Smooth muscle cell (in vitro differentiated cells): Measurements from ENCODE around the gene DAND5. TPM values are rescaled to one million over a fixed set of nuclear protein-coding genes. Genes with fewer than 3 reads are reported as not detected.

ENCODE experiments used
- DNase-seq: peaks from one replicate; lab custom pipeline; 2025; ENCODE audit not compliant: unreplicated experiment; lab: John Stamatoyannopoulos, UW
- H2AFZ ChIP-seq: fragments of 200-600 bp; sonication (generic); 2 replicates; pipeline ENCODE4 v1.6.0; 2016; ENCODE audit warnings: antibody characterized with exemption, low read depth, mild to moderate bottlenecking
- H3F3A ChIP-seq: fragments of 200-600 bp; sonication (generic); 2 replicates; pipeline ENCODE4 v1.6.0; 2017; ENCODE audit warnings: antibody characterized with exemption, low read depth
- H3K27ac ChIP-seq: fragments of 200-600 bp; sonication (generic); 2 replicates; pipeline ENCODE4 v1.5.1; 2016; ENCODE audit warnings: low read depth, mild to moderate bottlenecking
- H3K27me3 ChIP-seq: fragments of 200-600 bp; sonication (generic); 2 replicates; pipeline ENCODE4 v1.6.1; 2016; ENCODE audit warnings: low read depth, mild to moderate bottlenecking
- H3K36me3 ChIP-seq: fragments of 200-600 bp; sonication (generic); 2 replicates; pipeline ENCODE4 v1.5.1; 2016; ENCODE audit warnings: low read depth
- H3K4me1 ChIP-seq: fragments of 200-600 bp; sonication (generic); 2 replicates; pipeline ENCODE4 v1.5.1; 2016; ENCODE audit warnings: low read depth
- H3K4me2 ChIP-seq: fragments of 200-600 bp; sonication (generic); 2 replicates; pipeline ENCODE4 v1.6.0; 2016; ENCODE audit warnings: mild to moderate bottlenecking
- H3K4me3 ChIP-seq: fragments of 200-600 bp; sonication (generic); 2 replicates; pipeline ENCODE4 v1.5.1; 2016; ENCODE audit warnings: mild to moderate bottlenecking
- H3K79me2 ChIP-seq: fragments of 200-600 bp; sonication (generic); 2 replicates; pipeline ENCODE4 v1.6.0; 2016; ENCODE audit warnings: low read depth, mild to moderate bottlenecking
- H3K9ac ChIP-seq: fragments of 200-600 bp; sonication (generic); 2 replicates; pipeline ENCODE4 v1.6.0; 2016; ENCODE audit warnings: low read depth
- H3K9me3 ChIP-seq: fragments of 200-600 bp; sonication (generic); replicated peaks from 2 replicates; pipeline ENCODE4 v1.5.1; 2016; ENCODE audit warnings: low read depth
- H4K20me1 ChIP-seq: fragments of 200-600 bp; sonication (generic); 2 replicates; pipeline ENCODE4 v1.6.0; 2016; ENCODE audit warnings: low read depth
- CTCF ChIP-seq: fragments of 200-600 bp; sonication (generic); IDR thresholded peaks from 2 replicates; pipeline ENCODE4 v1.5.1; 2017; ENCODE audit warnings: borderline replicate concordance, mild to moderate bottlenecking, antibody characterized with exemption; ENCODE audit not compliant: insufficient read depth, poor library complexity, severe bottlenecking
- WGBS: methylation state at CpG from one replicate; pipeline ENCODE4 v1.1.7; 2016; ENCODE audit warnings: low lambda C conversion rate; 5-methylcytosine and 5-hydroxymethylcytosine counted together
- polyA plus RNA-seq: library from polyadenylated mRNA; unstranded; fragments of >200 nt; fragmentation: Nextera tagmentation; extraction: Ambion mirVana; gene quantifications from 2 replicates; pipeline ENCODE4 v1.2.1, GENCODE V29; 2016
- total RNA-seq: library from RNA; depleted of rRNA; stranded (reverse); fragments of >200 nt; gene quantifications from 2 replicates; pipeline ENCODE4 v1.2.3, GENCODE V29; 2014

Gene DAND5
- total and polyA plus RNA-seq, 2 experiments from 2014 or later, result not detected

DNA sequence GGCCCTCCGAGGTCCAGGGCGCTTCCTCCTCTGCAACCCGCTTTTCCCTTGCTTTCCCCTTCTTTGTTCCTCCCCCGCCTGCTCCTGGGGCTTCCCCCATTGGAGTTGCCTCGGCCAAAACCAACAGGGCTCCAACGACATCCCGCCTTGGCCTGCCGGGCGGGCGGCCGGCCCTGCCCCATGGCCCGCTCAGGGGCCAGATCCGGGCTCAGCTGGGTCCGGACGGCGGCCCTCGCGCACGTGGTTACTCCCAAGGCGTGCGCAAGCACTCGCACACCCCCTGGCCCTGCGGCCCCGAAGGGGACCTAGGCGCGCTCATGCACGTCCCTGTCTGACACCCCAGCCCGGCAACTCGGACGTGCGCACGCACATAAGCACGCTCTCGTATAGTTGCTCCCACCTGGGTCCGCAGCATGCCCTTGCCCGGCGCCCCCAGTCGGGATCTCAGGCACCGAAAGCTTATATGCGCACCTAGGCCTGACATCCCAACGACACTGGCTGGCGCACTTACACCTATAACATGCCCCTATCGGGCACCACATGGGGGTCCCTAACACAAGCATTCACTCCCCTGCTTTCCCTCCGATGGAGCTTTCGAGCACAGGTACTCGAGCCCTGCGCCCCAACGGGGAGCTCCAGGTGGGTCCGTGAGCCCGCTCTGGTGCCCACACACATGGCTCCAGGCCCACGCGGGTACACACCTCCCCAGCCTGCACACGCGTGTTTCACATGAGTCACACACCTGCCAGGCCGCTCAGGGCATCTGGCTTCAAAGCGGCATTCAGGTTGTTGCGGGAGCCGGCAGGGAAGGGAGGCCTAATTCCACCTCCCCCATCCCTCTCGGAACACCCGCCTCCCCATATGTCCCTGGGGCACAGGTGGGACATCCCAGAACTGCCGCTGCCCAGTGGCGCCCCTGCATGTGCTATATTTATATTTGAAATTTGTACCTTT, 40.9 kb downstream of the DAND5 start:
- 8% methylated on average over 59 of the region's 62 CpGs for WGBS
- H4K20me1 ChIP-seq, result peaks cover 94% of the 10 kb centered on the region
- H3K79me2 ChIP-seq, result no peaks in the 10 kb centered on the region

GRCh38 chr19:13010992-13011652, 41.7 kb downstream of the DAND5 start:
- H3K79me2 ChIP-seq, result no peaks in the 10 kb centered on the region
- H3K36me3 ChIP-seq, result no peaks in the 10 kb centered on the region
- no peaks in the 10 kb centered on the region for H3K9me3 ChIP-seq
- no peak for TF ChIP-seq CTCF
- peaks cover 16% of the 10 kb centered on the region for H3K4me1 ChIP-seq
- no peak overlapping the region for H2AFZ ChIP-seq
- H3K27ac ChIP-seq, result no peak overlapping the region
- no peak for DNase-seq
- H3K4me3 ChIP-seq, result no peak overlapping the region
- peaks cover 97% of the 10 kb centered on the region for H4K20me1 ChIP-seq
- no peak overlapping the region for H3K9ac ChIP-seq
- WGBS, result 9% methylated on average over 33 of the region's 39 CpGs
- H3F3A ChIP-seq, result no peaks in the 10 kb centered on the region
- H3K4me2 ChIP-seq, result no peak overlapping the region
- peaks cover 100% of the 10 kb centered on the region for H3K27me3 ChIP-seq

More for the DNA sequence above, 40.9 kb downstream of the DAND5 start:
- DNase-seq, result no peak
- no peak overlapping the region for H2AFZ ChIP-seq
- no peak overlapping the region for H3K9ac ChIP-seq
- peaks cover 16% of the 10 kb centered on the region for H3K4me1 ChIP-seq
- no peaks in the 10 kb centered on the region for H3K36me3 ChIP-seq
- H3K9me3 ChIP-seq, result no peaks in the 10 kb centered on the region
- no peak overlapping the region for H3K27ac ChIP-seq
- H3K4me2 ChIP-seq, result no peak overlapping the region
- no peak for TF ChIP-seq CTCF
- H3K4me3 ChIP-seq, result no peak overlapping the region
- peaks cover 100% of the 10 kb centered on the region for H3K27me3 ChIP-seq
- H3F3A ChIP-seq, result no peaks in the 10 kb centered on the region

GRCh38 chr19:13011653-13012389, 42.4 kb downstream of the DAND5 start:
- H3K4me3 ChIP-seq, result no peak overlapping the region
- no peaks in the 10 kb centered on the region for H3K79me2 ChIP-seq
- peaks cover 99% of the 10 kb centered on the region for H4K20me1 ChIP-seq
- H3K4me1 ChIP-seq, result peaks cover 21% of the 10 kb centered on the region
- H3F3A ChIP-seq, result no peaks in the 10 kb centered on the region
- 6% methylated on average over 49 of the region's 54 CpGs for WGBS
- H3K27ac ChIP-seq, result no peak overlapping the region
- no peaks in the 10 kb centered on the region for H3K36me3 ChIP-seq
- H2AFZ ChIP-seq, result no peak overlapping the region
- H3K9me3 ChIP-seq, result no peaks in the 10 kb centered on the region
- peaks cover 100% of the 10 kb centered on the region for H3K27me3 ChIP-seq
- no peak overlapping the region for H3K9ac ChIP-seq
- peak overlapping the region; percentile 26 for H3K4me2 ChIP-seq
- no peak for TF ChIP-seq CTCF
- DNase-seq, result no peak
